ENCODE results near the gene TLE3.

DNA sequence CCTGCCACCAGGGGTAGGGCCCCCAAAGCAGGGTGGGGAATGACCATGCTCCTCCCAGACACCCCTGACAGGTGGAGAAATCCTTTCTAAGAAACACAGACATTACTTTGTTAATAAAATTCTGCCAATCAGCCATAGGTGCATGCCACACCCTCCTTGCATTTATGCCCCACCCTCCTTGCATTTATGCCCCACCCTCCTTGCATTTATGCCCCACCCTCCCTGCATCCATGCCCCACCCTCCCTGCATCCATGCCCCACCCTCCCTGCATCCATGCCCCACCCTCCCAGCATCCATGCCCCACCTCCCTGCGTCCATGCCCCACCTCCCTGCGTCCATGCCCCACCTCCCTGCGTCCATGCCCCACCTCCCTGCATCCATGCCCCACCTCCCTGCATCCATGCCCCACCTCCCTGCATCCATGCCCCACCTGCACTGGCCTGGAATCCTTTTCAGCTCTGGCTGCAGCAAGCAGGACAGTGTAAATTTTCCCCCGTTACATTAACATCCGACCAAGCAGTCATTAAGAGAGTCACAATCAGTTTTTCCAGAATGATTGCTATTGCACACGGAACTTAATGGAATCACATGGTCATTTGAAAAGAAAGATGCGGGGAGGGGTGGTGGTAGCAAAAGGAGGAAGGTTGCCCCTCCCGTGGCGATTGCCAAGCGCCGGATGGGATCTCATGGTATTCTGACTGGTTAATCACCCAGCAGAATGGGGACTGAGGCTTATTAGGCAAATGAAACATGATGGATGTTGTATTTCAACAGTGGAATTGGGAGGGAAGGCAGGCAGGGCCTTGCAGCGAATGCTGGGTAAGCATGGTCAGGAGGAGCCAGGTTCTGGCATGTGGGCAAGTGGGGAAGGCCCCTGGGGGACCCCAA lies 91.2 kb downstream of the TLE3 start:
- TF ChIP-seq, protein P1, sequence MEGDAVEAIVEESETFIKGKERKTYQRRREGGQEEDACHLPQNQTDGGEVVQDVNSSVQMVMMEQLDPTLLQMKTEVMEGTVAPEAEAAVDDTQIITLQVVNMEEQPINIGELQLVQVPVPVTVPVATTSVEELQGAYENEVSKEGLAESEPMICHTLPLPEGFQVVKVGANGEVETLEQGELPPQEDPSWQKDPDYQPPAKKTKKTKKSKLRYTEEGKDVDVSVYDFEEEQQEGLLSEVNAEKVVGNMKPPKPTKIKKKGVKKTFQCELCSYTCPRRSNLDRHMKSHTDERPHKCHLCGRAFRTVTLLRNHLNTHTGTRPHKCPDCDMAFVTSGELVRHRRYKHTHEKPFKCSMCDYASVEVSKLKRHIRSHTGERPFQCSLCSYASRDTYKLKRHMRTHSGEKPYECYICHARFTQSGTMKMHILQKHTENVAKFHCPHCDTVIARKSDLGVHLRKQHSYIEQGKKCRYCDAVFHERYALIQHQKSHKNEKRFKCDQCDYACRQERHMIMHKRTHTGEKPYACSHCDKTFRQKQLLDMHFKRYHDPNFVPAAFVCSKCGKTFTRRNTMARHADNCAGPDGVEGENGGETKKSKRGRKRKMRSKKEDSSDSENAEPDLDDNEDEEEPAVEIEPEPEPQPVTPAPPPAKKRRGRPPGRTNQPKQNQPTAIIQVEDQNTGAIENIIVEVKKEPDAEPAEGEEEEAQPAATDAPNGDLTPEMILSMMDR (IDR thresholded peaks at IDR 0.05): no peak
- no peak for TF ChIP-seq EP300 (IDR thresholded peaks at IDR 0.05)
- no peak for TF ChIP-seq POLR2A (IDR thresholded peaks at IDR 0.05)
